Fibroblast of pulmonary artery (primary cell): ENCODE results near the gene NFKBIZ.
"Not testable (repeated sequence)": the region's sequence is repeated elsewhere in the genome, so short reads cannot be mapped to it uniquely, and the experiment has no call there.

Experiments
- DNase-seq: peaks from one replicate; pipeline ENCODE4 v3.0.0-alpha.2; 2010; ENCODE audit warnings: low read depth
- H3K4me3 ChIP-seq: replicated peaks from 2 replicates; pipeline ENCODE4 v1.5.1; 2011; ENCODE audit warnings: low read depth, mild to moderate bottlenecking, control low read depth, low read length, moderate library complexity
- CTCF ChIP-seq: IDR thresholded peaks from 2 replicates; pipeline ENCODE4 v1.5.1; 2011; ENCODE audit warnings: mild to moderate bottlenecking, control low read depth, low read length, inconsistent platforms; ENCODE audit errors: missing control alignments

The NFKBIZ gene

GRCh38 chr3:101876142-101876541 lies 26.8 kb downstream of the NFKBIZ start:
- no peak overlapping the region for H3K4me3 ChIP-seq
- no peak for TF ChIP-seq CTCF
- DNase-seq: no peak

GRCh38 chr3:101878589-101878988 lies 29.3 kb downstream of the NFKBIZ start:
- H3K4me3 ChIP-seq: no peak overlapping the region
- TF ChIP-seq CTCF: no peak
- no peak for DNase-seq

- DNase-seq: no peak
- H3K4me3 ChIP-seq: no peak overlapping the region
- TF ChIP-seq CTCF: no peak
Measured at GRCh38 chr3:101879102-101879501, 29.8 kb downstream of the NFKBIZ start.

GRCh38 chr3:101879623-101880284 lies 30.4 kb downstream of the NFKBIZ start:
- no peak overlapping the region for H3K4me3 ChIP-seq
- DNase-seq: no peak
- no peak for TF ChIP-seq CTCF

GRCh38 chr3:101884776-101885175 lies 35.5 kb downstream of the NFKBIZ start:
- H3K4me3 ChIP-seq: no peak overlapping the region
- no peak for DNase-seq
- TF ChIP-seq CTCF: no peak

GRCh38 chr3:101885584-101885983 lies 36.3 kb downstream of the NFKBIZ start:
- not testable (repeated sequence) for H3K4me3 ChIP-seq, DNase-seq

GRCh38 chr3:101886626-101887025 lies 37.3 kb downstream of the NFKBIZ start:
- H3K4me3 ChIP-seq: no peak overlapping the region
- no peak for TF ChIP-seq CTCF
- no peak for DNase-seq
